Measurements from ENCODE around the gene HDHD3. TPM values are rescaled to one million over a fixed set of nuclear protein-coding genes. Genes with fewer than 3 reads are reported as not detected.
"Not testable (repeated sequence)": the region's sequence is repeated elsewhere in the genome, so short reads cannot be mapped to it uniquely, and the experiment has no call there.

The HDHD3 gene
- total RNA-seq, 2 experiments from 2014 or later, result 13.5 to 13.8 TPM

DNA sequence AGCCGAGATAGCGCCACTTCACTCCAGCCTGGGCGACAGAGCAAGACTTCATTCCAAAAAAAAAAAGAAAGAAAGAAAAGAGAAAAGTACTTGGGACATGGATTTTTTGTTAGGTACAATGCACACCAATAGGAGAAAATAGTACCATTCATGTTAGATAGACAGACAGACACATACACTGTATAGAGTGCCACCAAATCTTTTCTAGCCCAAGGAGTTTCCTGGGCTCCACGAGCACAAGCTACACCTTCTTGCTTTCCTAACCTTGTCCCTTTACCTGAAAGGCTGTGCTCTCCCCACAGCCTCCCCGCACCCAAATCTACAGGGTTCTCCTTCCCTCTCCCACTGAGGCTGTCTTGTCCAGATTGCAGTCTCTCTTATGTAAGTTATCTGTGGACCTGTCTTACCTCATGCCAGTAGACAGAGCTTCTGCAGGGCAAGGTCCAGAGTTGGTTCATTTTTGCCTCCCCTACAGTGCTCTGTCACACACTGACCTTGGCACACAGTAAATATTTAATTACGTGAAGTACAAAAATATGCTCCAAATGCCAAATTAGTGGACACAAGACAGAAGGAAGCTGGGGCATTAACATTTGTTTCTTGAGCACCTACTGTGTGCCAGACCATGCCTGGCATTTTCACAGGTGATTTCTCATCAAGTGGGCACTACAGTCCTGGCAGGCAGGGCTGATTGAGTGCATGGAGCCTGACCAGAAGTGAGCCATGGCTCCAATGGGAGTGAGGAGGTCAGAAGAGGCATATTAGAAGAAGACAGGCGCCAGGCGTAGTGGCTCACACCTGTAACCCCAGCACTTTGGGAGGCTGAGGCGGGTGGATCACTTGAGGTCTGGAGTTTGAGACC, 18.4 kb upstream of the HDHD3 start:
- ChIA-PET CTCF (interaction anchor here (0.6 kb wide), 1 partner anchor 1969 kb away, joined by 4 read pairs; no protein-coding TSS in a partner anchor), POLR2A (no interaction called here)

DNA sequence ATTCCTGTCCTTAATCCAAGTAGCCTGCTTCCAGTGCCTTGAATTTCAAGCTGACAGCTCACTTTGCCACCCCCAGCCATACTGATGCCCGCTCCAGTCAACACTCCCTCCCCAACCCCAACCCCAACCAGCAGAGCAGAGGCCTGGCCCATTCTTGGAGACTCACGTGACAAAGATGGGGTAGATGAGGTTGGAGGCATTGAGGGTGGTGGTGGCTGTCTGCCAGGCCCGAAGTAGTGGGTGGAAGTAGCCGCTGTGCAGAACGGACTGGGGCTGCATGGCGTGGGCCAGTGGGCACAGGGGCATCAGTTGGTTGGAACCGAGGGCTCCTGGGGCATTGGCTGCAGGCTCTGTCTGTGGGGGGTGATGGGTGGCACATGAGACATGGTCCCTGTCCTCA, 16.5 kb upstream of the HDHD3 start:
- CTCF ChIA-PET, result no interaction called here

DNA sequence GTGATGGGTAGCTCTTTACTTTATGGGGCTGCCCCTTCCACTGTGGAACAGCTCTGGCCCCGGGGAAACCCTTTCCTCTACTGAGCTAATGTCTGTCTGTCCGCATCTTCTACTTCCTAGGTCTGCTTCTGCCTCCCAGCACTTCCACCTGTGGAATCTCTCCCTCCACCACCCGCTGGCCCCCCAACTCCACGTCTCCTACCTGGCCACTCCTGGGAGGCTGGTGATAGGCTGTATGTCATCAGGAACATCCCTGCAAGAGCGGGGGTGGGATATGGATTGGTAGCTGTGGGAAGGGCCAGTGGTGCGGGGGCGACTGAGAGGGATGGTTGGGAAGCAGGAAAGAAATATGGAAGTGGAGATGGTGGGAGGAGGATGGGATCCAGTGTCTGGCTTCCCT, 15.1 kb upstream of the HDHD3 start:
- CTCF ChIA-PET, result interaction anchor here (0.8 kb wide), 1 partner anchor 14 kb away, joined by 3 read pairs; no protein-coding TSS in a partner anchor

More for the DNA sequence above, 16.5 kb upstream of the HDHD3 start:
- POLR2A ChIA-PET, result no interaction called here

DNA sequence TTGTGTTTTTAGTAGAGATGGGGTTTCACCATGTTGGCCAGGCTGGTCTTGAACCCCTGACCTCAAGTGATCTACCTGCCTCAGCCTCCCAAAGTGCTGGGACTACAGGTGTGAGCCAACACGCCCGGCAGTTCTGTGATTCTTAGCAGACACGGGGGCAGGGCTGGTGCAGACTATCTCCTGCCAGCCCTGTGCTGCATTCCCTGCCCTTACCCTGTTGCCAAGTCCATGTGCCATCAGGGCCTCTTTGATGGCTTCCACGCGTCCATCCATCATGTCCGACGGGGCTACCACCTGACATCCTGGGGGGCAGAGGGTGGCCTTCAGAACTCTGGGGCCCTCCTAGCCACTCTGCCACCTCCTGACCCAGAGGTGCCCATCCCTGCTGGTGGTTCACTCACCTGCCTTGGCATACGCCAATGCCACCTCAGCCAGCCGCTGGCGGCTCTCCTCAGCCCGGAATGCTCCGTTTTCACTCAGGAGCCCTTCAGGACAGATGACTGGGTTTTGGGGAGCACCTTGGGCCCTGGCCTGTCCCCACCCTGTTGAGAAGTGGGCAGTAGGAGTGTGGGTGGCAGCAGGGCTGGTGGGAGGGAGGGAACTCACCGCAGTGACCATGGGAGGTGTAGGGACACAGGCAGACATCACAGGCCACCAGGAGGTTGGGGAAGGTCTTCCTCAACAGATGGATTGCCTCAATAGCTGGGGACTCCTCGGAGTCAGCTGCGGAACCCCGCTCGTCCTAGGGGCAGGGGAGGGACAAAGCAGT, 13.6 kb upstream of the HDHD3 start:
- ChIA-PET CTCF (no interaction called here), POLR2A (no interaction called here)

More for the DNA sequence above, 15.1 kb upstream of the HDHD3 start:
- POLR2A ChIA-PET, result no interaction called here

DNA sequence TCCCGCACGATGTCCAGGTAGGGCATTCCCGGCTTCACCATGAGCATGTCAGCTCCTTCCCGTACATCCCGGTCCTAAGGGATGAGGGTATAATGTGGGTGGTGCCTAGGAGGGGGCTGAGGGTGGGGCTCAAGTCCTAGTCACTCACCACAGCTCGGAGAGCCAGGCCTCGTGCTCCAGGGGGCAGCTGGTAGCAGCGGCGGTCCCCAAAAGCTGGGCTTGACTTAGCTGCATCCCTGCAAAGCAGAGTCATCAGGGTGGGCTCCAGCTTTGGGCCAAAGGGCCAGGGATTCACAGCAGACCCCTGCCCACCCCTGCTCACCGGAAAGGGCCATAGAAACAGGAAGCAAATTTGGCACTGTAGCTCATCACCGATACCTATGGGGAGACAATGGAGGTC, 12.7 kb upstream of the HDHD3 start:
- ChIA-PET POLR2A (no interaction called here), CTCF (no interaction called here)

DNA sequence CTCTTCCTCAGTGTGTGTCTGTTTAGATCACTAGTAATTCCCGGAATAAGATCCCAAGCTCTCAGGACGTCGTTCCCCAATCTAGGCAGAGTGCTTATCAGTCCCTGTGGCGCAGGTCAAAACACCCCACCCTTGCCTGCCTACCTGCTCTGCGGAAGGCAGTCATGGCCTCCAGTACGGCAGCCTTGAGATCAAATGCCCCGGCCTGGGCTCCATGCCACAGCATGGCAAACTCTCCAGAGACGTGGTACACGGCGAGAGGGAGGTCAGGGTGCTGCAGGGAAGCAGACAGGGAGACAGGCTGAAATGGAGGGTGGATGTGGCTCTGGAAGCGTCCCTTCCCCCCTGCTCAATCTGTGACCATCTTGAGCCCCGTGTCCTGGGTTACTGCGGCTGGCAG, 12.0 kb upstream of the HDHD3 start:
- POLR2A ChIA-PET, result no interaction called here
- CTCF ChIA-PET, result no interaction called here

DNA sequence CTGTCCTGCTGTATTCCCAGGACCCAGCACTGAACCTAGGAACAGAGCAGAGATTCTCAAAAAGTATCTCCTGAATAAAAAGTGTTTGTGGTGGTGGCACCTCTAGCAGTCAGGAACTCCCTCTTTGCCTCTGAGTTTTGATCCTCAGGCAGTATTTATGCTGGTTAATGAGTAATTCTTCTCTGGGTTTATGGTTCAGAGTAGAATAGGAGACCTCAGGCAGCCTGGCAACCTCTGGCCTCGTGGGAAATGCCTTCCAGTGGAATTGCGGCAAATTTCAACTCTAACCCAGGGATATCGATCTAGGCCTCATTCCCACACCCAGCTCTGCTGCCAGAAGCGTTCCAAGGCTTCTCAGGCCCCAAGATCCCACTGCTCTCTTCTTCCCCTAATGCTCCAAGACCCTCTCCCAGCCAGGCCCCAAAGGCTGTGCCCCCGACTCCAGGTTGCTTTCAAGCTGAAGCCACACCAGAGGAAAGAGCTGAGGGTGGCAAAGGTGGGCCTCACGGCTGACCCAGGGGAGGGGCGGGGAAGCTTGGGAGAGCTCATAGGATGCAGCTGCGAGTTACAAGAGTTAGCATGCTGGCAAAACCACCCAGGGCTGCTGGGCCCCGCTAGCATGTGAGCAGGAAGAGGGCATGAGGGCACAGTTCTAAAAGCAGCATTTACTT, 10.9 kb upstream of the HDHD3 start:
- ChIA-PET CTCF (interaction anchor here (1.8 kb wide), 1 partner anchor 14 kb away, joined by 5 read pairs; the partner anchor contains the start of gene ALAD), POLR2A (interaction anchor here (0.5 kb wide), 1 partner anchor 32 kb away, joined by 3 read pairs; no protein-coding TSS in a partner anchor)

DNA sequence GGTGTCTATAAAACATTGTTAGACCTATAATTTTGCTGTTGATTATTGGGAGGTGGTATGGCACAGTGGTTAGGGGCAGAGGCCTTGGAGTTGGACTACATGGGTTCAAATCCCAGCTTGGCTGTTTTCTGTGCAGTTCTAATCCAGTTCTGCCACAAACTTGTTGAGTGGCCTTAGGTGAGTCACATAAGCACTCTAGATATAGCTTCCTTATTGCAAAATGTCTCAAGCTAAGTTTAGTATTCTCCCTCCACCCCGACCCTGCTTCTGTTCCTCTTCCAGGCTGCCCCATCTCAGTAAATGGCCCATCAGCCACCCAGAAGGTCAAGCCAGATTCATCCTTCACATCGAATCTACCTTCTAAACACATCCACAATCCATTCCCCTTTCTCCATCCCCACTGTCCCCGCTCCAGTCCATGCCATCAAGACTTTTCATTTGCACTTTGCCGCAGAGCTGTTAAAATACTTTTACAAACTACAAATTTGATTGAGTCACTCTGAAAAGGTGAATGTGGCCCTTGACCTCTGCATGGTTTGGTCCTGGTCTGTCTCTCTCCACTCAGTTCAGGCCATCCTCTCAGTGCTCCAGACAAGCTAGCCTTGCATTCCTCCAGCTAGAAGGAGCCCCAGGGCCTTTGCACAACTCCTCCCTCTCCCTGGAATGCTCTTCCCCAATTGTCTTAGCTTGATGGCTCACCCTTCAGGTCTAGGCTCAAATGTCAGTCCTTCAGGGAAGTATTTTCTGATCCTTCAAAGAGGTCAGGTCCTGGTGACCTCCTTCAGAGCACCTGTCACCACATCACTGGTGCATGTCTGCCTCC, 10.0 kb upstream of the HDHD3 start:
- CTCF ChIA-PET, result interaction anchor here (1.8 kb wide), 1 partner anchor 15 kb away, joined by 5 read pairs; the partner anchor contains the start of gene ALAD
- POLR2A ChIA-PET, result no interaction called here

DNA sequence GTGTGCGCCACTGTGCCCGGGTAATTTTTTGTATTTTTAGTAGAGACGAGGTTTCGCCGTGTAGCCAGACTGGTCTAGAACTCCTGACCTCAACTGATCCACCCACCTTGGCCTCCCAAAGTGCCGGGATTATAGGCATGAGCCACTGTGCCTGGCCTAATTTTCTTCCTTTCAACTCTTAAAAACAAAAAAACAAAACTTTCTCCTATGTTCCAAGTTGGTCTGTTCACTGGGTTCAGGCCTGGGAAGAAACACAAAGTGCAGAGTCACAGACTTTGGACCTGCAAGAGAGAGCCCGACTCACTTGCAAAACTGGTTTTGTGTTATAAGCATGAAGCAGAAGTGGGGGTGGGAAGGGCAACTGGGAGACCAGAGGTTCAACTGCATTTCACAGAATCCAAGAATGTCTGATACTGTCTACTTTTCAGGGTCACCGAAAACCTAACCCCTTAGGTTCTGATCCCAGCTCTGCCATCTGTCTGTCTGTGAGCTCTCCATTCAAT, 5.2 kb upstream of the HDHD3 start:
- ChIA-PET CTCF (interaction anchor here (0.7 kb wide), 1 partner anchor 19 kb away, joined by 3 read pairs; the partner anchor contains the start of gene ALAD), POLR2A (no interaction called here)

DNA sequence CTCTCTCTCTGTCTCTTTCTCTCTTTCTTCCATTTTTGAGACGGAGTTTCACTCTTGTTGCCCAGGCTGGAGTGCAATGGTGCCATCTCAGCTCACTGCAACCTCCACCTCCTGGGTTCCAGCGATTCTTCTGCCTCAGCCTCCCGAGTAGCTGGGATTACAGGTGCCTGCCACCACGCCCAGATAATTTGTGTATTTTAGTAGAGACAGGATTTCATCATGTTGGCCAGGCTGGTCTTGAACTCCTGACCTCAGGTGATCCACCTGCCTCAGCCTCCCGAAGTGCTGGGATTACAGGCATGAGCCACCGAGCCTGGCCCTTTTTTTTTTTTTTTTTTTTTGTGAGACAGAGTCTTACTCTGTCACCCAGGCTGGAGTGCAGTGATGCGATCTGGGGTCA, 4.7 kb upstream of the HDHD3 start:
- POLR2A ChIA-PET, result not testable (repeated sequence)
- CTCF ChIA-PET, result interaction anchor here (0.7 kb wide), 1 partner anchor 20 kb away, joined by 3 read pairs; the partner anchor contains the start of gene ALAD

DNA sequence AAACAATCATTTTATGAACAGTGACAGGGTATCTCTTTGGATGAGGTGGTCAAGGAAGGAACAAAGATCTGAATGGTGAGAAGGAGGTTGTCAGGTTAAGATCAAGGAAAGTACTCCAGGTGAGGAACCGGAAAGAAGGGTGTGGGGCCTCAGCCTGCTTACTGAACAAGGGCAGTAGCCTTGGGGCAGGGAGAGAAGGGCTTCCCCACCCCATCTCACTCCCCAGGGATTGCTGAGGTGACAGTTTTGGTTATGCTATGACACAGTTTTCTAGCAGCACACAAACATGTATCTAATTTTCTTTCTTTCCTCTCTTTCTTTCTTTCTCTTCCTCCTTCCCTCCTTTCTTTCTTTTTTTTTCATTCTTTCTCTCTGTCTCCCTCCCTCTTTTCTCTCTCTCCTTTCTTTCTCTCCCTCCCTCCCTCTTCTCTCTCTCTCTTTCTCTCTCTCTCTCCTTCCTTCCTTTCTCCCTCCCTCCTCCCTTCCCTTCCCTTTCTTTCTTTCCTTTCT, 4.1 kb upstream of the HDHD3 start:
- ChIA-PET CTCF (no interaction called here), POLR2A (no interaction called here)

DNA sequence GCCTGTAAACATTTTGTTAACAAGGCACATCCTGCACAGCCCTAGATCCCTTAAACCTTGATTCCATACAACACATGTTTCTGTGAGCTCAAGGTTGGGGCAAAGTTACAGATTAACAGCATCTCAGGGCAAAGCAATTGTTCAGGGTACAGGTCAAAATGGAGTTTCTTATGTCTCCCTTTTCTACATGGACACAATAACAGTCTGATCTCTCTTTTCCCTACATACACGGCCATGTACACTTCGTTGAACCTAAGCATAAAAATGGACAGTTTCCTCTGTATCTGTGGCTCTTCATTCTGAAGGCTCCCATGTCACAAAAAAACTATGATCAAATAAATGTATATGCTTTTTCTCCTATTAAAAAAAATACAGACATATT, 3.0 kb upstream of the HDHD3 start:
- POLR2A ChIA-PET, CTCF ChIA-PET: not testable (repeated sequence)

DNA sequence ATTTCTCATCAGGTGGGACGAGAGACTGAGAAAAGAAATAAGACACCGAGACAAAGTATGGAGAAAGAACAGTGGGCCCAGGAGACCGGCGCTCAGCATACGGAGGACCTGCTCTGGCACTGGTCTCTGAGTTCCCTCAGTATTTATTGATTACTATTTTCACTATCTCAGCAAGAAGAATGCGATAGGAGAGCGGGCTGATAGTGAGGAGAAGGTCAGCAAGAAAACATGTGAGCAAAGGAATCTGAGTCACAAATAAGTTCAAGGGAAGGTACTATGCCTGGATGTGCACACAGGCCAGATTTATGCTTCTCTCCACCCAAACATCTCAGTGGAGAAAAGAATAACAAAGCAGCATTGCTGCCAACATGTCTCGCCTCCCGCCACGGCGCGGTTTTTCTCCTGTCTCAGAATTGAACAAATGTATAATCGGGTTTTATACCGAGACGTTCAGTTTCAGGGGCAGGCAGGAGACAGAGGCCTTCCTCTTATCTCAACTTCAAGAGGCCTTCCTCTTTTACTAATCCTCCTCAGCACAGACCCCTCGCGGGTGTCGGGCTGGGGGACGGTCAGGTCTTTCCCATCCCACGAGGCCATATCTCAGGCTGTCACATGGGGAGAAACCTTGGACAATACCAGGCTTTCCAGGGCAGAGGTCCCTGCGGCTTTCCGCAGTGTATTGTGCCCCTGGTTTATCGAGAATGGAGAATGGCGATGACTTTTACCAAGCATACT, 2.5 kb upstream of the HDHD3 start:
- CTCF ChIA-PET, POLR2A ChIA-PET: not testable (repeated sequence)

DNA sequence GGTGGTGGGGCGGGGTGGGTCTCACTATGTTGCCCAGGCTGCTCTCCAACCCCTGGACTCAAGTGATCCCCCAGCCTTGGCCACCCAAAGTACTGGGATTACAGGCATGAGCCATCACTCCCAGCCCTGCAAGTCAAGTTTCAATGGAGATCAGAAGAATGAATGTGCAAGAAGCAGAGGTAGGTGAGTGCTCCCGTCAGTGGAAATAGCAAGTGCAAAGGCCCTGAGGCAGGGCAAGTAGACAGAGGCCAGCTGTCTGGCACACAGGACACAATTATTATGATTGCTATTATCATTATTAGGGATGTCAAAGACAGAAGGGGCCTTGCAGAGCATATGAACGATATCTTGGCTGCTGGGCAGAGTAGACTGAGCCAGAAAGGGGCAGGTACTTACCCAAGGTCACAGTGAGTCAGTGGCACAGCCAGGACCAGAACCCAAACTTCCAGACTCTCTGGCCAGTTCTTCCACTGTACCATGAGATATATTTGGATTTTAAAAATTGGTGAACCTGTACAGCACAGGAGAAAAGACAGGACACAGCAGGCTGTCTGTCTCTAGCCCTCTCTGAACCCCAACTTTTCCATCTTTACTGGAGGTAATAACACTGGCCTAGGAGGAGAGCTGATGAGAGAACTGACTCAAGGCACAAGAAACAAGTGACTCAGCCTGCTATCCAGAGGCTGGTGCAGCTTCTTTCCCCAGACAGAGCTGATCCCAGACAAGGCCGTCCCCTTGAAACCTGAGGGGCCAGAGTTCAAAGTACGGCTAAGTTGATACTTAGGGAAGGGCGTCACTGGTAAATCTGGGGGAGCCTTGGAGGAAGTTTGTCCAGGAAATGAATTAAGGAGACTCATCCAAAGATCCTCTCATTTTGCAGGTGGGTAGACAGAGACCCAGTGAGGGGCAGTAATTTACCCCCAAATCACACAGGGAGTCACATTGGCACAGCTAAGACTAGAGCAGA, 1.4 kb downstream of the HDHD3 start:
- POLR2A ChIA-PET, result interaction anchor here (0.6 to 1.5 kb wide), 5 partner anchors 24 to 895 kb away, joined by 3 to 8 read pairs (median 4); partner anchors contain the start of genes ALAD, CDC26 and PRPF4
- CTCF ChIA-PET, result interaction anchor here (0.7 to 1.4 kb wide), 2 partner anchors 100 to 136 kb away, joined by 3 read pairs; partner anchors contain the start of genes CDC26 and PRPF4

DNA sequence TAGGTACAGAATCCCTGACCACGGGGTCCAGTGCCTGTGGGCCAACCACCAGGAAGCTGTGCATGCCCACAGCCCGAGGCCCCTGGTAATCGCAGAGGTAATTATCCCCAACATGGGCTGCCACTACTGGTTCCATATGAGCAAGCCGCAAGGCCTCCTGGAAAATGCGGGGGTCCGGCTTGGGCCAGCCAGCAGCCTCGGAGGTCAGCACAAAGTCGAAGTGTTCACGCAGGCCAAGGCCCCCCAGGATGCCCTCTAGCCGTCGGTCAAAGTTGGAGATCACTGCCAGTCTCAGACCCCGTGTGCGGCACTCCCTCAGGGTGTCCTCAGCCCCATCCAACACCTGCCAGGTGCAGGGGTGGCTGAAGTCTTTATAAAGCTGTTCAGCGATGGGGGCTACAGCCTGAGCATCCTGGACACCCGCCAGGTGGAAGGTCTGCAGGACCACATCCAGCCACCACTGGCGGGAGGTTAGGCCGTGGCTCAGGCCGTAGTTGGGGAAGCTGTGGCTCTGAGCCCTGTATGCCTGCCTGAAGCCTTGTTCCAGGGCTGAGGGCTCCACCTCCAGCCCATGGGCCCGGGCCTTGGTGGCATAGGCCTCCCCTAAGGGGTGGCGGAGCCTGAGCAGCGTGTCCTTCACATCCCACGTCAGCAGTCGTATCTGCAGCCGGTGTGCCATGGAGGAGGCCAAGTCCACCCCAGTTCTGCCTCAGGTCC, 3.0 kb downstream of the HDHD3 start:
- POLR2A ChIA-PET, result interaction anchor here (1.2 kb wide), 1 partner anchor 164 kb away, joined by 3 read pairs; no protein-coding TSS in a partner anchor
- CTCF ChIA-PET, result interaction anchor here (1.3 kb wide), 1 partner anchor 12 kb away, joined by 3 read pairs; no protein-coding TSS in a partner anchor

DNA sequence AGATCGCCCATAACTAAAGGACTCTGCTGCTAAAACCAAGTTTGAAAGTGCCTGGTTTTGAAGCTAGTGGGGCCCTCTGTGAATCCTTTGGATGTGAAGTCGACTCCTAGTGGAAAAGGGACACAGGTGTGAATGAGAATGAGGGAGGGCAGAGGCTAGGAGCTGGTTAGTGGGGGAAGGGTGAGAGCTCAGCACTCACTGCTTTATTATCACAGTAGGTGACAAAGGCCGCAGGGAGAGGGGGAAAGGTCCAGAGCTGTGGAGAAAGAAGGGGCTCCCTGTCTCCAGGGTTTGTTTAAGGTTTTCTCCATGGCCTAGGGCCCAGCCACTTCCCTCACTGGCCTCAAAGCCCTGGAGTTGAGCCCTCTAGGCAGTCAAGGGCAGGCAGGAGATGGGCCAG, 3.5 kb downstream of the HDHD3 start:
- CTCF ChIA-PET, result interaction anchor here (1.3 kb wide), 1 partner anchor 11 kb away, joined by 3 read pairs; no protein-coding TSS in a partner anchor
- POLR2A ChIA-PET, result no interaction called here
